Ascending aorta (tissue), 2 donors: ENCODE measurements around the gene CCDC89. TPM values are rescaled to one million over a fixed set of nuclear protein-coding genes. Genes with fewer than 3 reads are reported as not detected.
A peak's percentile ranks its signal among the peaks of the same experiment; 100 is the strongest.
"Not testable (repeated sequence)": the region's sequence is repeated elsewhere in the genome, so short reads cannot be mapped to it uniquely, and the experiment has no call there.

ENCODE experiments used
- DNase-seq, 2 donors: peaks; one replicate each; pipeline ENCODE4 v3.0.0-alpha.2; 2019; ENCODE audit warnings: low spot score in 2 of 2
- H3K27ac ChIP-seq, 2 donors: fragments of 200-600 bp; sonication (generic); one replicate each; pipeline ENCODE4 v1.5.1; 2016 to 2017; ENCODE audit warnings: mild to moderate bottlenecking in 1 of 2
- H3K27me3 ChIP-seq: fragments of 200-600 bp; sonication (generic); one replicate; pipeline ENCODE4 v1.5.1; 2017
- H3K36me3 ChIP-seq, 2 donors: fragments of 200-600 bp; sonication (generic); one replicate each; pipeline ENCODE4 v1.5.1; 2016
- H3K4me1 ChIP-seq, 2 donors: fragments of 200-600 bp; sonication (generic); one replicate each; pipeline ENCODE4 v1.5.1; 2016 to 2017; ENCODE audit warnings: mild to moderate bottlenecking in 1 of 2
- H3K4me3 ChIP-seq, 2 donors: fragments of 200-600 bp; sonication (generic); one replicate each; pipeline ENCODE4 v1.5.1; 2016 to 2017; ENCODE audit warnings: mild to moderate bottlenecking in 1 of 2
- H3K9me3 ChIP-seq, 2 donors: fragments of 200-600 bp; sonication (generic); one replicate each; pipeline ENCODE4 v1.5.1; 2016
- CTCF ChIP-seq, 3 experiments: fragments of 200-600 bp in 2 of 3; fragments of 450-650 bp in 1 of 3; sonication (generic) in 2 of 3; IDR thresholded peaks; one replicate each; pipeline ENCODE4 v1.5.1; 2016 to 2019; ENCODE audit warnings: antibody characterized with exemption in 3 of 3, mild to moderate bottlenecking in 1 of 3, moderate library complexity in 1 of 3
- intact Hi-C: fragments of 100-400 bp; cut with DNase I; formaldehyde crosslinking; loops from one replicate; pipeline ENCODE4 v1.15.1; 2023
- total RNA-seq: library from RNA; depleted of rRNA; stranded (reverse); fragments of >200 nt; gene quantifications from one replicate; pipeline ENCODE4 v1.1.0, GENCODE V29; 2016

The CCDC89 gene
- total RNA-seq, 1 donor from 2014 or later, result 16.6 TPM

GRCh38 chr11:85672105-85672902 is 13.7 kb downstream of the CCDC89 start:
- Histone ChIP-seq H3K36me3 (no peaks in the 10 kb centered on the region), H3K4me1 (no peaks in the 10 kb centered on the region), H3K9me3 (no peaks in the 10 kb centered on the region), H3K27me3 (no peaks in the 10 kb centered on the region), H3K4me3 (no peak overlapping the region), H3K27ac (no peak overlapping the region)
- no peak for TF ChIP-seq CTCF (IDR thresholded peaks at IDR 0.05)
- intact Hi-C loops, result no loop called here
- no peak for DNase-seq

GRCh38 chr11:85670949-85671663 is 14.9 kb downstream of the CCDC89 start:
- H3K27me3 ChIP-seq, intact Hi-C loops, H3K36me3 ChIP-seq: not testable (repeated sequence)

GRCh38 chr11:85668157-85668556 is 17.8 kb downstream of the CCDC89 start:
- Histone ChIP-seq H3K4me1 (peaks cover 0 to under 1% of the 10 kb centered on the region in 2 donors), H3K27me3 (no peaks in the 10 kb centered on the region), H3K9me3 (no peaks in the 10 kb centered on the region), H3K4me3 (no peak overlapping the region), H3K36me3 (no peaks in the 10 kb centered on the region), H3K27ac (no peak overlapping the region)
- no peak for TF ChIP-seq CTCF (IDR thresholded peaks at IDR 0.05)
- intact Hi-C loops, result loop anchor here (10.0 kb wide), 3 partner anchors 187 to 637 kb away; partner anchors contain the start of genes CCDC83, HIKESHI and PICALM
- no peak for DNase-seq

More at GRCh38 chr11:85670949-85671663, 14.9 kb downstream of the CCDC89 start:
- not testable (repeated sequence) for DNase-seq, H3K4me1 ChIP-seq, H3K27ac ChIP-seq, H3K4me3 ChIP-seq, H3K9me3 ChIP-seq

- no peaks in the 10 kb centered on the region for H3K9me3 ChIP-seq
- H3K27ac ChIP-seq, result no peak overlapping the region
- H3K4me1 ChIP-seq, result peaks cover 0 to 13% of the 10 kb centered on the region in 2 donors
- no peak for DNase-seq
- no peaks in the 10 kb centered on the region for H3K27me3 ChIP-seq
- H3K36me3 ChIP-seq, result peaks cover 0 to 3% of the 10 kb centered on the region in 2 donors
- TF ChIP-seq CTCF (IDR thresholded peaks at IDR 0.05), result no peak
- intact Hi-C loops, result loop anchor here (10.0 kb wide), 3 partner anchors 188 to 638 kb away; partner anchors contain the start of genes CCDC83, HIKESHI and PICALM
- H3K4me3 ChIP-seq, result no peak overlapping the region
Observed at GRCh38 chr11:85666687-85667086, 19.3 kb downstream of the CCDC89 start.

GRCh38 chr11:85665733-85666132 is 20.3 kb downstream of the CCDC89 start:
- intact Hi-C loops, result loop anchor here (2.0 to 10.0 kb wide), 4 partner anchors 53 to 639 kb away; partner anchors contain the start of genes CCDC83, HIKESHI and PICALM
- no peak for TF ChIP-seq CTCF (IDR thresholded peaks at IDR 0.05)
- peak overlapping the region in 1 of 2 donors; percentile 99 for H3K27ac ChIP-seq

More at GRCh38 chr11:85665733-85666132, 20.3 kb downstream of the CCDC89 start:
- DNase-seq, result no peak
- Histone ChIP-seq H3K36me3 (peaks cover 0 to 3% of the 10 kb centered on the region in 2 donors), H3K27me3 (no peaks in the 10 kb centered on the region), H3K4me1 (peaks cover 0 to 20% of the 10 kb centered on the region in 2 donors), H3K9me3 (no peaks in the 10 kb centered on the region), H3K4me3 (peak overlapping the region in 1 of 2 donors; percentile 90)
